SK-N-SH (cell line): Measurements from ENCODE around the gene RGN. TPM values are rescaled to one million over a fixed set of nuclear protein-coding genes. Genes with fewer than 3 reads are reported as not detected.
"Not testable (repeated sequence)": the region's sequence is repeated elsewhere in the genome, so short reads cannot be mapped to it uniquely, and the experiment has no call there.

Source experiments
- CTCF ChIA-PET: fragments of 300-600, 350-600 bp; formaldehyde crosslinking; extraction: SDS; loops from one replicate; lab custom pipeline; 2021; lab: Yijun Ruan, JAX
- POLR2A ChIA-PET: fragments of 350-600 bp; sonication (Branson Sonifier 250); formaldehyde crosslinking; extraction: SDS; loops from one replicate; lab custom pipeline; 2020; ENCODE audit warnings: antibody characterized with exemption, inconsistent platforms; lab: Yijun Ruan, JAX
- DNase-seq: peaks from one replicate; pipeline ENCODE4 v3.0.0; 2012
- H2AFZ ChIP-seq: fragments of 200-600 bp; sonication (generic); 2 replicates; pipeline ENCODE4 v1.8.1; 2016; ENCODE audit warnings: antibody characterized with exemption, mild to moderate bottlenecking, low read depth
- H3F3A ChIP-seq: fragments of 200-600 bp; sonication (generic); replicated peaks from 2 replicates; pipeline ENCODE3; 2016; ENCODE audit warnings: antibody characterized with exemption, mild to moderate bottlenecking; ENCODE audit not compliant: insufficient read depth
- H3K27ac ChIP-seq, 2 experiments: fragments of 200-500 bp in 1 of 2; fragments of 200-600 bp in 1 of 2; sonication (Bioruptor generic) in 1 of 2; sonication (generic), shearing (Covaris generic) in 1 of 2; 2 replicates each; pipeline versions ENCODE4 v1.5.1 to v1.6.1; 2014 to 2016; ENCODE audit warnings: low read depth in 2 of 2, inconsistent platforms in 1 of 2, low read length in 1 of 2, mild to moderate bottlenecking in 1 of 2, mixed read lengths in 1 of 2
- H3K27me3 ChIP-seq: fragments of 200-600 bp; sonication (generic), shearing (Covaris generic); 2 replicates; pipeline ENCODE4 v1.6.1; 2016; ENCODE audit warnings: mixed run types; ENCODE audit not compliant: insufficient read depth
- H3K36me3 ChIP-seq, 2 experiments: fragments of 200-500 bp in 1 of 2; fragments of 200-600 bp in 1 of 2; sonication (Bioruptor generic) in 1 of 2; sonication (generic) in 1 of 2; replicated peaks in 1 of 2; 2 replicates each; pipeline versions ENCODE3 to v1.5.1; 2014 to 2016; ENCODE audit warnings: low read length in 1 of 2, mild to moderate bottlenecking in 1 of 2; ENCODE audit not compliant: insufficient read depth in 2 of 2, control insufficient read depth in 1 of 2
- H3K4me1 ChIP-seq, 2 experiments: fragments of 200-500 bp in 1 of 2; fragments of 200-600 bp in 1 of 2; sonication (Bioruptor generic) in 1 of 2; sonication (generic), shearing (Covaris generic) in 1 of 2; 2 replicates each; pipeline versions ENCODE4 v1.5.1 to v1.6.1; 2014 to 2016; ENCODE audit warnings: low read depth in 1 of 2, low read length in 1 of 2, mixed run types in 1 of 2; ENCODE audit not compliant: insufficient read depth in 2 of 2, control insufficient read depth in 1 of 2
- H3K4me2 ChIP-seq: fragments of 200-600 bp; sonication (generic), shearing (Covaris generic); 2 replicates; pipeline ENCODE4 v1.6.1; 2017; ENCODE audit warnings: mixed run types
- H3K4me3 ChIP-seq, 2 experiments: fragments of 200-500 bp in 1 of 2; fragments of 200-600 bp in 1 of 2; sonication (Bioruptor generic) in 1 of 2; sonication (generic), shearing (Covaris generic) in 1 of 2; 2 replicates each; pipeline versions ENCODE4 v1.5.1 to v1.8.1; 2014 to 2016; ENCODE audit warnings: low read depth in 2 of 2, inconsistent platforms in 1 of 2, low read length in 1 of 2, mild to moderate bottlenecking in 1 of 2, mixed read lengths in 1 of 2, moderate library complexity in 1 of 2
- H3K79me2 ChIP-seq: fragments of 200-600 bp; sonication (generic); 2 replicates; pipeline ENCODE4 v1.8.1; 2017; ENCODE audit warnings: mild to moderate bottlenecking; ENCODE audit not compliant: insufficient read depth
- H3K9ac ChIP-seq: fragments of 200-600 bp; sonication (generic); 2 replicates; pipeline ENCODE4 v1.6.1; 2017; ENCODE audit warnings: mixed run types
- H3K9me2 ChIP-seq: fragments of 200-600 bp; sonication (generic); 2 replicates; pipeline ENCODE4 v1.6.1; 2017; ENCODE audit warnings: mixed run types
- H3K9me3 ChIP-seq: fragments of 200-600 bp; sonication (generic); 2 replicates; pipeline ENCODE4 v1.6.1; 2017; ENCODE audit warnings: mixed run types, mild to moderate bottlenecking, moderate library complexity
- H4K20me1 ChIP-seq: fragments of 200-600 bp; sonication (generic); 2 replicates; pipeline ENCODE4 v1.6.1; 2017; ENCODE audit warnings: mild to moderate bottlenecking, mixed run types; ENCODE audit not compliant: insufficient read depth
- CHD2 ChIP-seq: fragments of 150-350 bp; IDR thresholded peaks from 2 replicates; pipeline ENCODE4 v1.6.1; 2018; ENCODE audit warnings: low read length; ENCODE audit not compliant: partially characterized antibody
- EZH2phosphoT487 ChIP-seq: fragments of 200-600 bp; sonication (generic); IDR thresholded peaks from 2 replicates; pipeline ENCODE4 v1.6.1; 2017; ENCODE audit warnings: low read depth, mixed run types, mild to moderate bottlenecking, antibody characterized with exemption, moderate library complexity, borderline replicate concordance
- MEF2A ChIP-seq: IDR thresholded peaks from 2 replicates; pipeline ENCODE4 v1.4.0; 2012; ENCODE audit warnings: low read depth, borderline replicate concordance
- MXI1 ChIP-seq: IDR thresholded peaks from 2 replicates; pipeline ENCODE4 v1.6.1; 2012; ENCODE audit warnings: mild to moderate bottlenecking, low read depth, low read length, improper control_type of control experiment
- NFIC ChIP-seq: IDR thresholded peaks from 2 replicates; pipeline ENCODE4 v1.4.0; 2012; ENCODE audit warnings: borderline replicate concordance
- NRF1 ChIP-seq: IDR thresholded peaks from 2 replicates; pipeline ENCODE4 v1.6.1; 2012; ENCODE audit warnings: low read depth, mild to moderate bottlenecking, low read length
- RXRA ChIP-seq: IDR thresholded peaks from 2 replicates; pipeline ENCODE4 v1.4.0; 2012; ENCODE audit warnings: low read depth, mild to moderate bottlenecking, borderline replicate concordance
- SIN3A ChIP-seq: IDR thresholded peaks from 2 replicates; pipeline ENCODE4 v1.6.1; 2012; ENCODE audit warnings: low read depth, mild to moderate bottlenecking, low read length, moderate library complexity, borderline replicate concordance
- TEAD4 ChIP-seq: IDR thresholded peaks from 2 replicates; pipeline ENCODE4 v1.4.0; 2012; ENCODE audit warnings: mild to moderate bottlenecking, borderline replicate concordance; ENCODE audit not compliant: insufficient read depth
- YY1 ChIP-seq: IDR thresholded peaks from 2 replicates; pipeline ENCODE4 v1.4.0; 2012; ENCODE audit warnings: low read depth, mild to moderate bottlenecking
- ZBTB33 ChIP-seq: IDR thresholded peaks from 2 replicates; pipeline ENCODE4 v1.4.0; 2012; ENCODE audit warnings: low read depth, borderline replicate concordance
- WGBS: methylation state at CpG from one replicate; pipeline ENCODE4 v1.1.6; 2017; ENCODE audit warnings: low lambda C conversion rate; 5-methylcytosine and 5-hydroxymethylcytosine counted together
- polyA plus RNA-seq, 3 experiments: library from polyadenylated mRNA; depleted of rRNA; stranded (reverse); fragments of >200 nt; gene quantifications; 2 replicates each; pipeline ENCODE4 v1.2.3, GENCODE V29; 2012
- small RNA-seq, 7 experiments: library from RNA; depleted of rRNA; stranded (forward); fragments of <200 nt; gene quantifications; one replicate each; pipeline ENCODE3, GENCODE V24; 2012
- TF ChIP-seq, protein P1 (sequence below): fragments of 150-350 bp; IDR thresholded peaks from 2 replicates; pipeline ENCODE4 v1.6.1; 2016; ENCODE audit warnings: mild to moderate bottlenecking, low read depth, low read length

Gene RGN
- polyA plus RNA-seq, 1 of the 3 experiments (the other 2 are of a cell fraction), result 0.05 TPM

GRCh38 chrX:47135650-47136049, 57.4 kb downstream of the RGN start:
- H3K4me3 ChIP-seq, POLR2A ChIA-PET: not testable (repeated sequence)
- TF ChIP-seq NFIC, result peak; percentile 13; the same call in 1 of the 2 replicates

GRCh38 chrX:47138171-47138570, 59.9 kb downstream of the RGN start:
- H3K27me3 ChIP-seq, result no peaks in the 10 kb centered on the region
- no peak overlapping the region for H2AFZ ChIP-seq
- ChIA-PET POLR2A (no interaction called here), CTCF (no interaction called here)
- no peaks in the 10 kb centered on the region for H4K20me1 ChIP-seq
- DNase-seq, result no peak
- WGBS, result 47% methylated on average over 6 of the region's 6 CpGs
- no peaks in the 10 kb centered on the region for H3K9me3 ChIP-seq
- H3K27ac ChIP-seq, result no peak overlapping the region
- H3K9ac ChIP-seq, result no peak overlapping the region
- H3F3A ChIP-seq, result no peaks in the 10 kb centered on the region
- H3K36me3 ChIP-seq, result peaks cover 0 to 2% of the 10 kb centered on the region in 2 experiments
- TF ChIP-seq TEAD4, result no peak
- TF ChIP-seq YY1, result no peak
- no peak for TF ChIP-seq CHD2
- TF ChIP-seq MXI1, result no peak
- TF ChIP-seq, protein P1, sequence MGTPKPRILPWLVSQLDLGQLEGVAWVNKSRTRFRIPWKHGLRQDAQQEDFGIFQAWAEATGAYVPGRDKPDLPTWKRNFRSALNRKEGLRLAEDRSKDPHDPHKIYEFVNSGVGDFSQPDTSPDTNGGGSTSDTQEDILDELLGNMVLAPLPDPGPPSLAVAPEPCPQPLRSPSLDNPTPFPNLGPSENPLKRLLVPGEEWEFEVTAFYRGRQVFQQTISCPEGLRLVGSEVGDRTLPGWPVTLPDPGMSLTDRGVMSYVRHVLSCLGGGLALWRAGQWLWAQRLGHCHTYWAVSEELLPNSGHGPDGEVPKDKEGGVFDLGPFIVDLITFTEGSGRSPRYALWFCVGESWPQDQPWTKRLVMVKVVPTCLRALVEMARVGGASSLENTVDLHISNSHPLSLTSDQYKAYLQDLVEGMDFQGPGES, result no peak
- TF ChIP-seq RXRA, result no peak
- no peak for TF ChIP-seq NRF1
- no peak for TF ChIP-seq ZBTB33
- no peak for TF ChIP-seq SIN3A
- no peak for TF ChIP-seq EZH2phosphoT487
- no peak for TF ChIP-seq MEF2A
- no peak overlapping the region for H3K4me2 ChIP-seq
- no peaks in the 10 kb centered on the region for H3K9me2 ChIP-seq
- no peak overlapping the region for H3K4me3 ChIP-seq
- no peaks in the 10 kb centered on the region; a peak in 1 of 4 replicates for H3K4me1 ChIP-seq
- peaks cover 8% of the 10 kb centered on the region; the same call in 1 of the 2 replicates for H3K79me2 ChIP-seq

More at GRCh38 chrX:47135650-47136049, 57.4 kb downstream of the RGN start:
- not testable (repeated sequence) for H3K9ac ChIP-seq, H3K4me1 ChIP-seq, H3F3A ChIP-seq, H3K9me2 ChIP-seq, H3K27me3 ChIP-seq, H3K36me3 ChIP-seq, H3K79me2 ChIP-seq, H3K27ac ChIP-seq, DNase-seq, H3K4me2 ChIP-seq, H3K9me3 ChIP-seq, H2AFZ ChIP-seq, H4K20me1 ChIP-seq
- WGBS, result 35% methylated on average over 5 of the region's 5 CpGs
- CTCF ChIA-PET, result interaction anchor here (0.7 to 1.4 kb wide), 3 partner anchors 9 to 260 kb away, joined by 3 to 4 read pairs (median 3); partner anchors contain the start of genes NDUFB11 and RBM10

Small RNAs within 50 kb of the gene (small RNA-seq; reads per million reads assigned to genes)
- gene RNU12-2P, result 0 reads per million in 7 experiments
- gene RNU6-1189P, result 0 to 0.38 (median 0) reads per million in 7 experiments

Other genes with a start within 250 kb of the RGN start
- gene RP2, start 241.4 kb upstream of the RGN start, polyA plus RNA-seq (2012; rRNA removed), result 4.5 and 6.3 TPM in 2 replicates
- 3.0 and 4.3 TPM in 2 replicates for gene JADE3, start 166.0 kb upstream of the RGN start, polyA plus RNA-seq (2012; rRNA removed)
- 74.9 and 107 TPM in 2 replicates for gene NDUFB11, start 66.3 kb downstream of the RGN start, polyA plus RNA-seq (2012; rRNA removed)
- 24.7 and 34.4 TPM in 2 replicates for gene RBM10, start 66.8 kb downstream of the RGN start, polyA plus RNA-seq (2012; rRNA removed)
- gene UBA1, start 115.4 kb downstream of the RGN start, polyA plus RNA-seq (2012; rRNA removed), result 249 and 283 TPM in 2 replicates
- gene CDK16, start 140.2 kb downstream of the RGN start, polyA plus RNA-seq (2012; rRNA removed), result 115 and 116 TPM in 2 replicates
- 40.1 and 53.1 TPM in 2 replicates for gene USP11, start 154.6 kb downstream of the RGN start, polyA plus RNA-seq (2012; rRNA removed)